GM21360 (cell line): Measurements from ENCODE around the gene TBC1D2B.

Experiments used
- ATAC-seq: cut with Tn5 transposase; IDR thresholded peaks from one replicate; pipeline ENCODE4 v1.9.1; 2021; ENCODE audit warnings: mild to moderate bottlenecking, moderate library complexity; ENCODE audit not compliant: unreplicated experiment

The TBC1D2B gene

DNA sequence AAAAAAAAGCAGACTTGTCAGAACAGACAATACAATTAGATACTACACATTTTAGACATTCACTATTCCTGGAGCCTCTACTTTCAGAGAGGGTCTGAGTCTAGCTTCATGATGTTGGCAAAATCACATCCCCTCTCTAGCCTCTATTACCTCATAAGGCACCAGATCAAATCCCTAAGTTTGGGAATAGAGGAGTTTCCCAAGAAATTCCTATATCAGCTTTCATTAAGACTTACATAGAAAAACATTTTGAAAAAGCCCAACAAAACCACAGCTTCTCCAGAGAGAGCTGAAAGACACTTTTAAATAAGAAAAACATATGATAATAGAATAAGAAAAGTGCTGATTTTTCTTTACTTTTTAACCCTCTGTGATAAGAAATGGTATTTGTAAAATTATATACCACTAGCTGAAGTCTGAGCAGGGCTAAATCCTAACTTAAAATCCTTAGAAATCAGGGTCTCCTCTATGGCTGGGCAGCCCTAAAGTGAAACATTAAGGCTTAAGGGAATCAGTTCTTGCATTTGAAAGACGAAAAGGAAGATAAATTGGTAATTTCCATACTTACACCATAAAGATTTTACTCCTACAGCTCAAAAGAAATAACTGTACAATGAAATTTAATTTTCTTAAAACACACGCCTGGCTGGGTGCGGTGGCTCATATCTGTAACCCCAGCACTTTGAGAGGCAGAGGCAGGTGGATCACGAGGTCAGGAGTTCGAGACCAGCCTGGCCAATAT, 4.3 kb downstream of the TBC1D2B start:
- ATAC-seq: no peak

- ATAC-seq: no peak
Measured at GRCh38 chr15:78072080-78072892, 5.2 kb downstream of the TBC1D2B start.

DNA sequence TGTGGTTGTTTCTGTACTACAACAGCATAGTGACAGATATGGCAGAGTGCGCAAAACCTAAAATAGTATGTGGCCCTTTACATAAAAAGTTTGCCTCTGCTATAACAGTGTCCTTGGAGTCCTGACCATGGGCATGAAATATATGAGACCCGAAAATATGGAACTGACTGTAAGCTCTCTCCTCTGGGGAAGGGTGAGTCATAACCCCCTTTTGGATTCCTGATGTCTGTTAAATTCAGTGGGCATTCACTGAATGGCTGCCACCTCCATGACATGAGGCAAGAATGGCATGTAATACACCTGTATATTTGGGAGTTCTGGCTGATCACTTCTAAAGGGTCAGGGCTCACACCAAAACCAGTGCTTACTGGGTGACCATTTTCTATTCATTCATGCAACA, 6.1 kb downstream of the TBC1D2B start:
- ATAC-seq: no peak

DNA sequence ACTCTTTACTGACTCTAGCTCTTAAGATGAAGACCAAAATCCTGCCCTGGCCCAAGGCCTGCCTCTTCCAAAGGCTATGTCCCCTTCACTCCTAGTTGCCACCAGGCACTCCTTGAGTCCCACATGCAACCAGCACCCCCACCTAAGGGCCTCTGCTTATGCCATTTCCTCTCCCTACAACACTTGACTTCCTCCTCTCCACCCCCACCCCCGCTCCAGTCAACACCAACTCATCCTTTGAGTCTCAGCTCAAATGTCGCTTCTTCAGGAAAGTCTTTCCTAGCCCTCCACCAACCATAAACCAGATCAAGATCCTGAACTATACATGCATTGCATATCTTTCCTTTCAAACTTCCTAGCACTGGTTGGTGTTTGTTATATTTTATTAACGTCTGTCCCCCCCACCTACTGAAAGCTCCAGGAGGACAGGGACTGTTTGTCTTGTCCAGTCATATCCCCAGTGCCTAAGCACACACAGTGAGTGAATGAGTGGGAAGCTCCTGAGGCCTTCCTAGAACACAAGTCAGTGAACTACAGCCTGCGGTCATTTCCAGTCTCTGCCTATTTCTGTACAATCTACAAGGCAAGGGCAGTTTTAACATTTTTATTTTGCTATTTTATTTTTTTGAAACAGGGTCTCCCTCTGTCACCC, 7.3 kb downstream of the TBC1D2B start:
- ATAC-seq: no peak

- no peak for ATAC-seq
Measured at GRCh38 chr15:78069462-78070029, 8.0 kb downstream of the TBC1D2B start.

DNA sequence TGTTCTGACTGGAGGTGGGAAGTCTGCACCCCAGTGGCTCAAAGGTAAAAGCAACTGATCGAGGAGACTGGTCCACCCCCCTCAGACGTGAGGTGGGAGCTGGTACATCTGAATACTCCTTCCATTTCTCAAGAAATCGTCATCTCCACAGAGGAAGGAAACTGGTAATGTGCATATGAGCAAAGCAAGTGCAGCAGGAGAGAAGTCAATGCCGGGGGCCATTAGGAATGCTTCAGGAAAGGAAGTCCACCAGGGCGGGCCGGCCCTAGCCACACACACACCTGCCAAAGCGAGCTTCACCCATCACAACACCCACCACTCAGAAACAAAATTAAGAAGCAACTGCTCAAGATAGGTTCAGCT, 8.5 kb downstream of the TBC1D2B start:
- ATAC-seq: no peak

GRCh38 chr15:78067328-78068228, 9.9 kb downstream of the TBC1D2B start:
- no peak for ATAC-seq

- no peak for ATAC-seq
Measured at GRCh38 chr15:78065973-78066946, 11.3 kb downstream of the TBC1D2B start.

GRCh38 chr15:78065284-78065872, 12.1 kb downstream of the TBC1D2B start:
- no peak for ATAC-seq

- ATAC-seq: no peak
Measured at GRCh38 chr15:78064544-78064943, 13.0 kb downstream of the TBC1D2B start.

DNA sequence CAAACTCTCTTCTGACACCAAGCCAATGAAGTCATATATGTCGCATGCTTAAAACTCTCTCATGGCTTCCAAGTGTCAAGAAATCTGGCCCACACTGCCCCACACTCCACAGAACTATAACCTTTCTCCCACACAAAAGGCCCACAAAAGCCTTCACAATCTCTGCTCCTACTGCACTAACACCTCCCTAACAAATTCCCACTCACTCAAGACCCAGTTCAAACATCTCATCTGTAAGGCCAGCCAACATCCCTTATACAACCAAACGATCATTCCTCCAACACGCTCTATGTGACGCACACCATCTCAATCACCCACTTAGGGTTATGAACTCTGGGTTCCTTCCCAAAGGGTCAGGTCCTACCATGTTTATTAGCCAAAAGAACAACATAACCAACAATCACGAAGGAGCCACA, 13.5 kb downstream of the TBC1D2B start:
- no peak for ATAC-seq

DNA sequence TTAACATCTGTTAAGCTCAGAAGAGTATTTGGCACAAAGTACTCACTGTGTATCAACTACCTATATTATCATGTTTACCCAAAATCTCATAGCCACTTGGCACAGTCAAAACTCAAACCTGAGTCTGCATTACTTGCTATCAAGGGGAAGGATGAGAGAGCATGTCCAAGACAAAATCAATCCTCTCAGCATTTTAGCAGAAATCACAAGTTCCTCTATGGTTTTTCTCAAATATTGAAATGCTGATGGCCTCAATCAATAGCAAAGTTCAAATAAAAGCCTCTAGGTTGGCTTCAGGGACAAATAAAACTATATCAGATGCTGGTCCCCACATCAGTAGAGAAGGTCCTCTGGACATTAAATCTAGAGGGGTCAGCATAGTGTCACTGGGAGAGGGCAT, 14.3 kb downstream of the TBC1D2B start:
- ATAC-seq: no peak

GRCh38 chr15:78061963-78062427, 15.5 kb downstream of the TBC1D2B start:
- peak; percentile 39 for ATAC-seq

DNA sequence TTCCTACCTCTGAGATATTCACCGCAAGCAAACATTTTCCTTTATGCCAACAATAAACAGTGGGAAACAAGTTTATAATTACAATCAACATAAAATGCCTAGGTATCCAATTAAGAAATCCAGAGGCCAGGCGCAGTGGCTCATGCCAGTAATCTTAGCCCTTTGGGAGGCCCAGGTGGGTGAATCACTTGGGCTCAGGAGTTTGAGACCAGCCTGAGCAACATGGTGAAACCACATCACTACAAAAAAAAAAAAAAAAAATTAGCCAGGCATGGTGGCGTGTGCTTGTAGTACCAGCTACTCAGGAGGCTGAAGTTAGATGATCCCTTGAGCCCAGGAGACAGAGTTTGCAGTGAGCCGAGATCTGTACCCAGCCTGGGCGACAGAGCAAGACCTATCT, 17.3 kb downstream of the TBC1D2B start:
- no peak for ATAC-seq

GRCh38 chr15:78059110-78059839, 18.2 kb downstream of the TBC1D2B start:
- no peak for ATAC-seq

GRCh38 chr15:78058401-78058935, 19.0 kb downstream of the TBC1D2B start:
- no peak for ATAC-seq

DNA sequence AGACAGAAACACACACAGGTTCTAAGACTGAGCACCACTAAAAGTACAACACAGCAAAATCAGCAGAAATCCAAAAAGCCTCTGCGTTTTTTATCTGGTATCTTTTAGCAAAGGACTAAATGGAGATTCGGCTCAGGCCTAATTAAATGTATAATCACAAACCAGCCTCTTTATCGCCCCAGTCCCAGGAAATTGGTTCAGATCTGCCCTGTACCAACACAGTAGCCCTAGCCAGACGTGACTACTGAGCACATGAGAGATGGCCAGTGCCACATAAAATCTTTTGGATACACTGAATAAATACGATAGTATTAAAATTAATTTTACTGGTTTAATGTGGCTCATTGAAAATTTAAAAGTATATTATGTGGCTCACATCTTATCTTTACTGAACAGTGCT, 19.7 kb downstream of the TBC1D2B start:
- ATAC-seq: no peak

DNA sequence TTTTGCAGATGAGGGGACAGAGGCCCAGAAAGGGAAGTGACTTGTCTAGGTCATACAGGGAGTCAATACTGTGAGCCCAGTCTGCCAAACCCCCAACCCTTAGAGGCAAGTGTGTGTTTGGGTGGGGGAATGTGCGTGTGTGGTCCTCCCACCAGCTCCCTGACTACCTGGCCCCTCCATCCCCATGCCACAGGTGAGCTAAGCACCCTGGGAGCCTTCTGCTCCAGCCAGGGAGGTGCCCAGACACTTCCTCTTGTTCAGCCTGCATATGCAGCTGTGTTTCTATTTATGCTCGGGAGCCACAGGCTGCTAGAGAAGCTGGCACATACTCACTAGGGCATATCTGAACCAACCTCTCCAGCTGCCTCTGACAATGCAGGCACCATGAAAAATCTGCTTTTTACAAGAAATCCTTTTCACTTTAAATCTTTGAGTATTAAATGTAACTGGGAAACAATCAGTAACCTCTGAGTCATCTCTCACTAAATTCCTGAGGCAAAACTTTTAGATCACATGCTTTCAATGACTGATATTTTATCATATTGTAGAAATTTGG, 20.7 kb downstream of the TBC1D2B start:
- ATAC-seq: no peak
